Measurements from ENCODE around the gene BRSK2. TPM values are rescaled to one million over a fixed set of nuclear protein-coding genes. Genes with fewer than 3 reads are reported as not detected.

Gene BRSK2
- total RNA-seq, 2 experiments from 2014 or later = 0.22 to 0.55 TPM

DNA sequence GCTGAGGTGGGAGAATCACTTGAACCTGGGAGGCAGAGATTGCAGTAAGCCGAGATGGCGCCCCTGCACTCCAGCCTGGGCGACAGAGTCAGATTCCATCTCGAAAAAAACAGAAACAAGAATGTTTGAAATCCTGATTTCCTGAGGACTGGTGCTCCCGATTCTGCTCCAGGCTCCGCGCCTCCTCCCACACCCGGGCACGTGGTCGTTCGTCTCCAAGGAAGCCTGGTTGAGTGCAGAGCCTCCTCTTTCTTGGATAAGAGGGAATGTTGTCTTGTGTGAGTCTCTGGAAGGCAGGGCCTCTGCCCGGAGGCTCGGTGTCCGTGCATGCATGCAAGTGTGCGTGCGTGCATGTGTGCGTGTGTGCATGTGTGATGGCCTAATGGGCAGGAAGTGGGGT, 30.1 kb downstream of the BRSK2 start:
- Histone ChIP-seq H3K9me3 (ENCODE audit: control insufficient read depth in 1 of 2, insufficient read depth in 1 of 2, low read length in 2 of 2) (peaks cover 40 to 80% of the 10 kb centered on the region in 2 experiments), H3K4me1 (ENCODE audit: insufficient read depth, low read length) (no peaks in the 10 kb centered on the region), H3K27ac (ENCODE audit: low read depth in 1 of 2, low read length in 2 of 2) (no peak overlapping the region), H3K27me3 (ENCODE audit: control insufficient read depth in 1 of 2, insufficient read depth in 2 of 2, low read length in 2 of 2) (no peaks in the 10 kb centered on the region), H3K4me3 (ENCODE audit: low read length) (no peak overlapping the region), H3K36me3 (ENCODE audit: insufficient read depth, low read length) (no peaks in the 10 kb centered on the region)
- TF ChIP-seq CTCF (IDR thresholded peaks at IDR 0.05) = no peak
- ATAC-seq (ENCODE audit: poor library complexity) = no peak
- no peaks in the 10 kb centered on the region for H3K4me1 Mint-ChIP-seq (ENCODE audit: low read depth)
- H3K36me3 Mint-ChIP-seq (ENCODE audit: low read depth) = peaks cover 5% of the 10 kb centered on the region
- POLR2A ChIA-PET = no interaction called here
- intact Hi-C loops (cut with DNase I, micrococcal nuclease) = no loop called here
- no peaks in the 10 kb centered on the region for H3K9me3 Mint-ChIP-seq
- H3K27me3 Mint-ChIP-seq = no peaks in the 10 kb centered on the region
- DNase-seq = no peak
- CTCF ChIA-PET = no interaction called here
- H3K27ac Mint-ChIP-seq = no peak overlapping the region
- no peak overlapping the region for H3K4me3 Mint-ChIP-seq

DNA sequence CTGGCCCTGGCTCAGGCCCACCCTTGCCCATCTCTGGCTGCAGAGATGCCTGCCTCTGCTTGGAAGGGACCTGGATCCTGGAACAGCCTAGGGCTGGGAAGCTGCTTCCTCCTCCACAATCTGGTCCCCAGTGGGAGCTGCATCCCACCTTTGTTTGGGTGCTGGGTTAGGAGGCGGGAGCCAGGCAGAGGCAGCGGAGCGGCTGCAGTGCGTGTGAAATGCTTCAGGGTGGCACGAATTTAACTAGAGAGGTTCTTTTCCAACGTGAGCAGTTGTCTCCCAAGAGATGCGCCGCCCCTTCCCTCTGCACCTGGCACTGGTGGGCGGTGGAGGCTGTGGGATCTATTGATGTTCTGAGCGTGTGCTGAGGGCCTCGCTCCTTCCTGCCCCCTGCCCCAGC, 31.6 kb downstream of the BRSK2 start:
- DNase-seq (no peak), ATAC-seq (ENCODE audit: poor library complexity) (no peak)
- no peaks in the 10 kb centered on the region for H3K36me3 ChIP-seq (ENCODE audit: insufficient read depth, low read length)
- peaks cover 35 to 71% of the 10 kb centered on the region in 2 experiments for H3K9me3 ChIP-seq (ENCODE audit: control insufficient read depth in 1 of 2, insufficient read depth in 1 of 2, low read length in 2 of 2)
- no peak overlapping the region for H3K4me3 Mint-ChIP-seq
- H3K27me3 Mint-ChIP-seq = no peaks in the 10 kb centered on the region
- H3K36me3 Mint-ChIP-seq (ENCODE audit: low read depth) = peaks cover 5% of the 10 kb centered on the region
- CTCF ChIA-PET = no interaction called here
- no peak overlapping the region for H3K27ac ChIP-seq (ENCODE audit: low read depth in 1 of 2, low read length in 2 of 2)
- H3K27ac Mint-ChIP-seq = no peak overlapping the region
- H3K4me1 Mint-ChIP-seq (ENCODE audit: low read depth) = no peaks in the 10 kb centered on the region
- no peak overlapping the region for H3K4me3 ChIP-seq (ENCODE audit: low read length)
- POLR2A ChIA-PET = no interaction called here
- TF ChIP-seq CTCF (IDR thresholded peaks at IDR 0.05) = no peak
- no peaks in the 10 kb centered on the region for H3K9me3 Mint-ChIP-seq
- H3K27me3 ChIP-seq (ENCODE audit: control insufficient read depth in 1 of 2, insufficient read depth in 2 of 2, low read length in 2 of 2) = no peaks in the 10 kb centered on the region
- intact Hi-C loops (cut with DNase I, micrococcal nuclease) = no loop called here
- no peaks in the 10 kb centered on the region for H3K4me1 ChIP-seq (ENCODE audit: insufficient read depth, low read length)

DNA sequence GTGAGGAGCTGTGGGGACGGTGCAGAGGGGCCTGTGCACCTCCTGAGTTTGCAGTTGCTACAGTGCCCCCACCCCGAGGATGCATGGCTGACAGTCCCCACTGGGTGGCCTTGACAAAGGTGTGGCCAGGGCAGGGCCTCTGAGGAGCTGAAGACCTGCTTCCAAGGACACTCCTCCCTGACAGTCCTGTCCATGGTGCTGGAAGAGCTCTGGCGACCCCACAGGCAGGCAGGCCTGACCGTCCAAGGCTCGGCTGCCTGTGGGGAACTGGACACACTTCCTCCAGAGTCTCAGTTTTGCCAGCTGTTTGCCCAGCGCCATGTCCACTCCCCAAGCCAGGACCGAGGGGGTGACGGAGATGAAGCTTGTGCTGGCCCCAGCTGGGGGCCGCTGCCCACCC, 32.7 kb downstream of the BRSK2 start:
- intact Hi-C loops (cut with DNase I, micrococcal nuclease) = no loop called here
- no peaks in the 10 kb centered on the region for H3K4me1 ChIP-seq (ENCODE audit: insufficient read depth, low read length)
- ATAC-seq (ENCODE audit: poor library complexity) = no peak
- no peaks in the 10 kb centered on the region for H3K36me3 ChIP-seq (ENCODE audit: insufficient read depth, low read length)
- H3K9me3 ChIP-seq (ENCODE audit: control insufficient read depth in 1 of 2, insufficient read depth in 1 of 2, low read length in 2 of 2) = peaks cover 23 to 60% of the 10 kb centered on the region in 2 experiments
- no peak for DNase-seq
- no peaks in the 10 kb centered on the region for H3K27me3 Mint-ChIP-seq
- no peak overlapping the region for H3K27ac ChIP-seq (ENCODE audit: low read depth in 1 of 2, low read length in 2 of 2)
- no peak overlapping the region for H3K4me3 ChIP-seq (ENCODE audit: low read length)
- TF ChIP-seq CTCF (IDR thresholded peaks at IDR 0.05) = no peak
- no peaks in the 10 kb centered on the region for H3K27me3 ChIP-seq (ENCODE audit: control insufficient read depth in 1 of 2, insufficient read depth in 2 of 2, low read length in 2 of 2)
- no peaks in the 10 kb centered on the region for H3K9me3 Mint-ChIP-seq
- H3K4me3 Mint-ChIP-seq = no peak overlapping the region
- H3K36me3 Mint-ChIP-seq (ENCODE audit: low read depth) = peaks cover 5% of the 10 kb centered on the region
- H3K4me1 Mint-ChIP-seq (ENCODE audit: low read depth) = no peaks in the 10 kb centered on the region
- ChIA-PET POLR2A (no interaction called here), CTCF (no interaction called here)
- H3K27ac Mint-ChIP-seq = no peak overlapping the region
